Fibroblast of lung (primary cell): ENCODE results near the gene LRRC8D. TPM values are rescaled to one million over a fixed set of nuclear protein-coding genes. Genes with fewer than 3 reads are reported as not detected.
A peak's percentile ranks its signal among the peaks of the same experiment; 100 is the strongest.

ENCODE experiments used
- DNase-seq, 2 donors: peaks; one replicate each; pipeline versions ENCODE4 v3.0.0 to v3.0.0-alpha.2; 2010; ENCODE audit warnings: low read depth in 2 of 2
- H2AFZ ChIP-seq: 2 replicates; pipeline ENCODE4 v1.5.1; 2012; ENCODE audit warnings: low read length, control low read depth, inconsistent platforms
- H3K27ac ChIP-seq: 2 replicates; pipeline ENCODE4 v1.5.1; 2011; ENCODE audit warnings: low read length, control low read depth; ENCODE audit not compliant: insufficient read depth
- H3K27me3 ChIP-seq: 2 replicates; pipeline ENCODE4 v1.5.1; 2011; ENCODE audit warnings: mild to moderate bottlenecking, low read length; ENCODE audit not compliant: control insufficient read depth, insufficient read depth
- H3K36me3 ChIP-seq: 2 replicates; pipeline ENCODE4 v1.5.1; 2011; ENCODE audit warnings: low read length; ENCODE audit not compliant: control insufficient read depth, insufficient read depth
- H3K4me1 ChIP-seq: 2 replicates; pipeline ENCODE4 v1.5.1; 2011; ENCODE audit warnings: low read length; ENCODE audit not compliant: control insufficient read depth, insufficient read depth; ENCODE audit errors: extremely low read depth
- H3K4me2 ChIP-seq: 2 replicates; pipeline ENCODE4 v1.5.1; 2011; ENCODE audit warnings: low read length, control low read depth; ENCODE audit not compliant: insufficient read depth; ENCODE audit errors: extremely low read depth
- H3K4me3 ChIP-seq, 4 experiments: fragments of 200-600 bp in 1 of 4; sonication (generic) in 1 of 4; replicated peaks in 1 of 4; 2 replicates each; pipeline ENCODE4 v1.5.1; 2011 to 2016; ENCODE audit warnings: low read length in 4 of 4, low read depth in 3 of 4, mild to moderate bottlenecking in 3 of 4, control low read depth in 2 of 4, inconsistent platforms in 1 of 4, mixed read lengths in 1 of 4; ENCODE audit not compliant: insufficient read depth in 1 of 4; ENCODE audit errors: control extremely low read depth in 1 of 4
- H3K79me2 ChIP-seq: 2 replicates; pipeline ENCODE4 v1.5.1; 2012; ENCODE audit warnings: mild to moderate bottlenecking, low read length, inconsistent platforms; ENCODE audit not compliant: control insufficient read depth, insufficient read depth
- H3K9ac ChIP-seq: 2 replicates; pipeline ENCODE4 v1.5.1; 2011; ENCODE audit warnings: mild to moderate bottlenecking, low read length, control low read depth; ENCODE audit not compliant: insufficient read depth
- H3K9me3 ChIP-seq: 2 replicates; pipeline ENCODE4 v1.5.1; 2012; ENCODE audit warnings: low read depth, low read length; ENCODE audit not compliant: control insufficient read depth, insufficient read depth
- H4K20me1 ChIP-seq: 2 replicates; pipeline ENCODE4 v1.5.1; 2011; ENCODE audit warnings: low read length; ENCODE audit not compliant: control insufficient read depth, insufficient read depth; ENCODE audit errors: extremely low read depth
- EZH2 ChIP-seq: IDR thresholded peaks from 2 replicates; pipeline ENCODE4 v1.5.1; 2012; ENCODE audit warnings: low read length, control low read depth, mild to moderate bottlenecking; ENCODE audit errors: missing control alignments
- polyA plus RNA-seq, 2 donors: library from polyadenylated mRNA; depleted of rRNA in 1 of 2; stranded (reverse) in 1 of 2; unstranded in 1 of 2; fragments of >200 nt; gene quantifications; 2 replicates each; pipeline ENCODE4 v1.2.1, GENCODE V29; 2011 to 2012; ENCODE audit warnings: missing spikeins in 1 of 2
- total RNA-seq: library from RNA; depleted of rRNA; stranded (reverse); fragments of >200 nt; gene quantifications from 2 replicates; pipeline ENCODE4 v1.2.1, GENCODE V29; 2014
- TF ChIP-seq, protein P1 (sequence below), 2 donors: IDR thresholded peaks in 1 of 2; conservative IDR thresholded peaks in 1 of 2; 1 replicate in 1 of 2; 2 replicates in 1 of 2; pipeline ENCODE4 v1.5.1; 2011 to 2012; ENCODE audit warnings: low read length in 2 of 2, control low read depth in 1 of 2, inconsistent platforms in 1 of 2, low read depth in 1 of 2, mild to moderate bottlenecking in 1 of 2

LRRC8D gene
- total and polyA plus RNA-seq, 2 donors (not counting 1 experiment from before 2014, with no cell fraction given) = 41.0 to 58.1 TPM

DNA sequence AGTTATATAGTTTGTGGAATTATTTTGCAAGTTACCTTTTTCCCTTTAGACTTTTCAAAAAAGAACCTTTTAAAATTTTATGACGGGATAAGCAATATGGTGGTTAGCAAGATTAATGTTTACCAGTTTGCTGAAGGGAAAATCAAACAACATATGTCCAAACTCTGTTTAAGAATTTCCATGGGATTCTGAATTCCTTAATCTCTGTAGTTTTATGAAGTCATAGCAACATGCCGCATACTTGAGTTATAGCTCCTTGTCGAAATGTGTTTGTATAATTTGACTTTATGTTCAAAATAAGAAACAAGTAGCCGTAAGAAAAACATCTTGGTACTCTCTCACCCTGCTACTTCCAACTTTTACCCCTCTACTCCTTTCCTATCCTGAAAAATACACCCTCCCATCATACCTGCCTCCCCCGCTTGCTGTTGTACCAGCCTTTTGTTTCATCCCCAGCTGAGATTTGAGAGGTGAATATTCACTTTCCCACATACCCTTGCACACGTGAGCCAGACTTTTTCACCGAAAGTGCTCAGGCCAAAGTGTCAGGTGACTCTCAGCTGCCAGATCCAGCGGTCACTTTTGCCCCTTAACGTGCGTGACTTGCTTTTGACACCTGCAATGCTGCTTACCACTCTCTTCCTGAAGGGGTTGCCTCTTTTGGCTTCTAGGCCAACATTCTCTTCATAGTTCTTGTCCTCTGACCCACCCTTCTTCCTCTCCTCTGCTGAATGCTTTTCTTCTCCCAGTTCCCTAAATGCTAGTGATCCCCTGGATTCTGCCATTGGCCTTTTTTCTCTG, 90.6 kb downstream of the LRRC8D start:
- Histone ChIP-seq H3K9ac (no peak overlapping the region), H3K27me3 (no peaks in the 10 kb centered on the region), H3K9me3 (no peaks in the 10 kb centered on the region), H3K36me3 (no peaks in the 10 kb centered on the region), H2AFZ (no peak overlapping the region), H3K79me2 (no peaks in the 10 kb centered on the region), H3K4me2 (no peak overlapping the region), H3K4me1 (peaks cover 40% of the 10 kb centered on the region), H3K27ac (peak overlapping the region; percentile 81), H4K20me1 (no peaks in the 10 kb centered on the region), H3K4me3 (no peak overlapping the region)
- no peak for TF ChIP-seq EZH2
- TF ChIP-seq, protein P1, sequence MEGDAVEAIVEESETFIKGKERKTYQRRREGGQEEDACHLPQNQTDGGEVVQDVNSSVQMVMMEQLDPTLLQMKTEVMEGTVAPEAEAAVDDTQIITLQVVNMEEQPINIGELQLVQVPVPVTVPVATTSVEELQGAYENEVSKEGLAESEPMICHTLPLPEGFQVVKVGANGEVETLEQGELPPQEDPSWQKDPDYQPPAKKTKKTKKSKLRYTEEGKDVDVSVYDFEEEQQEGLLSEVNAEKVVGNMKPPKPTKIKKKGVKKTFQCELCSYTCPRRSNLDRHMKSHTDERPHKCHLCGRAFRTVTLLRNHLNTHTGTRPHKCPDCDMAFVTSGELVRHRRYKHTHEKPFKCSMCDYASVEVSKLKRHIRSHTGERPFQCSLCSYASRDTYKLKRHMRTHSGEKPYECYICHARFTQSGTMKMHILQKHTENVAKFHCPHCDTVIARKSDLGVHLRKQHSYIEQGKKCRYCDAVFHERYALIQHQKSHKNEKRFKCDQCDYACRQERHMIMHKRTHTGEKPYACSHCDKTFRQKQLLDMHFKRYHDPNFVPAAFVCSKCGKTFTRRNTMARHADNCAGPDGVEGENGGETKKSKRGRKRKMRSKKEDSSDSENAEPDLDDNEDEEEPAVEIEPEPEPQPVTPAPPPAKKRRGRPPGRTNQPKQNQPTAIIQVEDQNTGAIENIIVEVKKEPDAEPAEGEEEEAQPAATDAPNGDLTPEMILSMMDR (conservative IDR thresholded peaks at IDR 0.05 in 1 of 2, IDR thresholded peaks at IDR 0.05 in 1 of 2; ENCODE audit: low read depth in 1 of 2, low read length in 2 of 2) = no peak
- peak; percentile 6 to 47 for DNase-seq

DNA sequence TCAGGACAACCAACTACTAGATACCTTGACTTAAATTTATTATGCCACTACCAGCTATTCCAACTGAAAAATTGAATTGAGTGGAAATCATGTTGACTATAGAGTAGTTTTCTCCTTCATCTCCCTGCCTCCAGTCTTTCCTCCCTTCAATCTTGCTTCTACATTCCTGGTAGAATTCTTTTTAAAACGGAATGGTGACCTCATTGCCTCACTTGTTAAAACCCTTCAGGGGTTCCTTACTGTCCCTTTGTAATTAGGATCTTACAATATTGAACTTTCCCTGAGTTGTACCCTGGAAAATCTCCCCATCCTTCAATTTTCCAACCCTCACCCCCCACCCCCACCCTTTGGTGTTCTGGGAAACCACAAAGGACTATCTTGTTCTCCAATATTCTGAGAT, 91.2 kb downstream of the LRRC8D start:
- Histone ChIP-seq H3K4me2 (no peak overlapping the region), H3K36me3 (no peaks in the 10 kb centered on the region), H3K27me3 (no peaks in the 10 kb centered on the region), H3K79me2 (no peaks in the 10 kb centered on the region), H3K4me1 (peaks cover 34% of the 10 kb centered on the region), H3K27ac (peak overlapping the region; percentile 81), H3K9ac (no peak overlapping the region), H4K20me1 (no peaks in the 10 kb centered on the region), H3K4me3 (no peak overlapping the region), H2AFZ (no peak overlapping the region), H3K9me3 (no peaks in the 10 kb centered on the region)
- TF ChIP-seq, protein P1 (conservative IDR thresholded peaks at IDR 0.05 in 1 of 2, IDR thresholded peaks at IDR 0.05 in 1 of 2; ENCODE audit: low read depth in 1 of 2, low read length in 2 of 2) = no peak
- TF ChIP-seq EZH2 = no peak
- DNase-seq = peak in 1 of 2 donors; percentile 35

DNA sequence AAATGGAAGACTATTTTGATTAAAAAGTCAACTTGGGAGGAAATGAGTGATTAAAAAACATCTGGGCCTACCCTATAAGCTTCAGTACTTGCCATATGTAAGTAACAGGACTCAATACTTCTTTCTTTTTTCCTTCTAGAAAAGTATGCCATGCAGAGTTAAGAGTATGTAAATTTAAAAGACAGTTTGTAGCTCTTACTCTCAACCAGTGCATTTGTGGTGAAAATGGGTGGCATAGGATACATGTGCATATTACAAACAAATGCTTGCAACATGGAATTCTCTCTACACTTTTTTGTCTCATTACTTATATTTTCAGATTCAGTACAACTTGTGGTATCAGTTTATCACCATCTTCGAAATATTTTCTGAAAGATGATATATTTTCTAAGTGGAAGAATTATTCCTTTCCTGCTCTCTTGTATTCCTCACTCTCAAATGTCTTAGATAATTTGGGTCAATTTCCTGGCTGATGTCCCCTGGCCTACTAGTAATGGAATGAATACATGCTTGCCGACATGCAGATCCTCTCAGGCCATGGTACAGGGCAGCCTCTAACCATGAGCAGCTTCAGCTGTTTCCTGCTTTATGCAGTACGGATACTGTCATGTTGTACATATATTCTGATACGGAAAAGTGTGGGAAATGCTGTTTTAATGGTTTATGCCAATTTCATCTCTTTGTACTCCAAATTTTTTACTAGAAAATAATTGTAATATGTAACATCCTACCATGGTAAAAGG, 92.7 kb downstream of the LRRC8D start:
- H3K9ac ChIP-seq = no peak overlapping the region
- H4K20me1 ChIP-seq = no peaks in the 10 kb centered on the region
- H2AFZ ChIP-seq = no peak overlapping the region
- no peaks in the 10 kb centered on the region for H3K27me3 ChIP-seq
- H3K79me2 ChIP-seq = no peaks in the 10 kb centered on the region
- H3K27ac ChIP-seq = no peak overlapping the region
- H3K9me3 ChIP-seq = no peaks in the 10 kb centered on the region
- H3K4me1 ChIP-seq = peaks cover 24% of the 10 kb centered on the region
- no peak overlapping the region for H3K4me3 ChIP-seq
- TF ChIP-seq, protein P1 (conservative IDR thresholded peaks at IDR 0.05 in 1 of 2, IDR thresholded peaks at IDR 0.05 in 1 of 2; ENCODE audit: low read depth in 1 of 2, low read length in 2 of 2) = no peak
- no peak for TF ChIP-seq EZH2
- no peak for DNase-seq
- H3K36me3 ChIP-seq = no peaks in the 10 kb centered on the region
- H3K4me2 ChIP-seq = no peak overlapping the region
